ENCODE results near the gene TRIM34.

- TF ChIP-seq ATF3 (IDR thresholded peaks at IDR 0.05) (peak; percentile 4; the same call in 1 of the 2 replicates), FOSL1 (IDR thresholded peaks at IDR 0.05; ENCODE audit: low read depth) (peak; percentile 61; the same call in 1 of the 2 replicates), RAD21 (IDR thresholded peaks at IDR 0.05; ENCODE audit: low read depth) (peak; percentile 59), ZNF274 (IDR thresholded peaks at IDR 0.05; ENCODE audit: low read depth, low read length) (no peak)
- TF ChIP-seq, protein P1, sequence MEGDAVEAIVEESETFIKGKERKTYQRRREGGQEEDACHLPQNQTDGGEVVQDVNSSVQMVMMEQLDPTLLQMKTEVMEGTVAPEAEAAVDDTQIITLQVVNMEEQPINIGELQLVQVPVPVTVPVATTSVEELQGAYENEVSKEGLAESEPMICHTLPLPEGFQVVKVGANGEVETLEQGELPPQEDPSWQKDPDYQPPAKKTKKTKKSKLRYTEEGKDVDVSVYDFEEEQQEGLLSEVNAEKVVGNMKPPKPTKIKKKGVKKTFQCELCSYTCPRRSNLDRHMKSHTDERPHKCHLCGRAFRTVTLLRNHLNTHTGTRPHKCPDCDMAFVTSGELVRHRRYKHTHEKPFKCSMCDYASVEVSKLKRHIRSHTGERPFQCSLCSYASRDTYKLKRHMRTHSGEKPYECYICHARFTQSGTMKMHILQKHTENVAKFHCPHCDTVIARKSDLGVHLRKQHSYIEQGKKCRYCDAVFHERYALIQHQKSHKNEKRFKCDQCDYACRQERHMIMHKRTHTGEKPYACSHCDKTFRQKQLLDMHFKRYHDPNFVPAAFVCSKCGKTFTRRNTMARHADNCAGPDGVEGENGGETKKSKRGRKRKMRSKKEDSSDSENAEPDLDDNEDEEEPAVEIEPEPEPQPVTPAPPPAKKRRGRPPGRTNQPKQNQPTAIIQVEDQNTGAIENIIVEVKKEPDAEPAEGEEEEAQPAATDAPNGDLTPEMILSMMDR (IDR thresholded peaks at IDR 0.05 in 2 of 3, conservative IDR thresholded peaks at IDR 0.05 in 1 of 3; ENCODE audit: borderline replicate concordance in 1 of 3, insufficient read depth in 1 of 3, low read depth in 2 of 3, low read length in 2 of 3) = peak; percentile 60 to 66 (median 61); a peak in 5 of 6 replicates
- TF ChIP-seq, protein P2, sequence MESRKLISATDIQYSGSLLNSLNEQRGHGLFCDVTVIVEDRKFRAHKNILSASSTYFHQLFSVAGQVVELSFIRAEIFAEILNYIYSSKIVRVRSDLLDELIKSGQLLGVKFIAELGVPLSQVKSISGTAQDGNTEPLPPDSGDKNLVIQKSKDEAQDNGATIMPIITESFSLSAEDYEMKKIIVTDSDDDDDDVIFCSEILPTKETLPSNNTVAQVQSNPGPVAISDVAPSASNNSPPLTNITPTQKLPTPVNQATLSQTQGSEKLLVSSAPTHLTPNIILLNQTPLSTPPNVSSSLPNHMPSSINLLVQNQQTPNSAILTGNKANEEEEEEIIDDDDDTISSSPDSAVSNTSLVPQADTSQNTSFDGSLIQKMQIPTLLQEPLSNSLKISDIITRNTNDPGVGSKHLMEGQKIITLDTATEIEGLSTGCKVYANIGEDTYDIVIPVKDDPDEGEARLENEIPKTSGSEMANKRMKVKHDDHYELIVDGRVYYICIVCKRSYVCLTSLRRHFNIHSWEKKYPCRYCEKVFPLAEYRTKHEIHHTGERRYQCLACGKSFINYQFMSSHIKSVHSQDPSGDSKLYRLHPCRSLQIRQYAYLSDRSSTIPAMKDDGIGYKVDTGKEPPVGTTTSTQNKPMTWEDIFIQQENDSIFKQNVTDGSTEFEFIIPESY (IDR thresholded peaks at IDR 0.05; ENCODE audit: extremely low read depth, insufficient replicate concordance, low read length) = no peak
- TF ChIP-seq, protein P3, sequence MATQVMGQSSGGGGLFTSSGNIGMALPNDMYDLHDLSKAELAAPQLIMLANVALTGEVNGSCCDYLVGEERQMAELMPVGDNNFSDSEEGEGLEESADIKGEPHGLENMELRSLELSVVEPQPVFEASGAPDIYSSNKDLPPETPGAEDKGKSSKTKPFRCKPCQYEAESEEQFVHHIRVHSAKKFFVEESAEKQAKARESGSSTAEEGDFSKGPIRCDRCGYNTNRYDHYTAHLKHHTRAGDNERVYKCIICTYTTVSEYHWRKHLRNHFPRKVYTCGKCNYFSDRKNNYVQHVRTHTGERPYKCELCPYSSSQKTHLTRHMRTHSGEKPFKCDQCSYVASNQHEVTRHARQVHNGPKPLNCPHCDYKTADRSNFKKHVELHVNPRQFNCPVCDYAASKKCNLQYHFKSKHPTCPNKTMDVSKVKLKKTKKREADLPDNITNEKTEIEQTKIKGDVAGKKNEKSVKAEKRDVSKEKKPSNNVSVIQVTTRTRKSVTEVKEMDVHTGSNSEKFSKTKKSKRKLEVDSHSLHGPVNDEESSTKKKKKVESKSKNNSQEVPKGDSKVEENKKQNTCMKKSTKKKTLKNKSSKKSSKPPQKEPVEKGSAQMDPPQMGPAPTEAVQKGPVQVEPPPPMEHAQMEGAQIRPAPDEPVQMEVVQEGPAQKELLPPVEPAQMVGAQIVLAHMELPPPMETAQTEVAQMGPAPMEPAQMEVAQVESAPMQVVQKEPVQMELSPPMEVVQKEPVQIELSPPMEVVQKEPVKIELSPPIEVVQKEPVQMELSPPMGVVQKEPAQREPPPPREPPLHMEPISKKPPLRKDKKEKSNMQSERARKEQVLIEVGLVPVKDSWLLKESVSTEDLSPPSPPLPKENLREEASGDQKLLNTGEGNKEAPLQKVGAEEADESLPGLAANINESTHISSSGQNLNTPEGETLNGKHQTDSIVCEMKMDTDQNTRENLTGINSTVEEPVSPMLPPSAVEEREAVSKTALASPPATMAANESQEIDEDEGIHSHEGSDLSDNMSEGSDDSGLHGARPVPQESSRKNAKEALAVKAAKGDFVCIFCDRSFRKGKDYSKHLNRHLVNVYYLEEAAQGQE (IDR thresholded peaks at IDR 0.05; ENCODE audit: low read depth) = no peak
- TF ChIP-seq, protein P4, sequence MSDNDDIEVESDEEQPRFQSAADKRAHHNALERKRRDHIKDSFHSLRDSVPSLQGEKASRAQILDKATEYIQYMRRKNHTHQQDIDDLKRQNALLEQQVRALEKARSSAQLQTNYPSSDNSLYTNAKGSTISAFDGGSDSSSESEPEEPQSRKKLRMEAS (IDR thresholded peaks at IDR 0.05) = 0 out of 2 replicates have a peak, but pooled peaks have one; percentile 25
Observed at GRCh38 chr11:5684646-5685362, 60.0 kb downstream of the TRIM34 start, which contains the start of gene TRIM5.

Measured in HCT116 (cell line).